GM12874 (cell line): ENCODE results near the gene WDPCP.

ENCODE experiments used
- CTCF ChIP-seq: IDR thresholded peaks from 2 replicates; pipeline ENCODE4 v1.5.1; 2011; ENCODE audit warnings: low read depth, mild to moderate bottlenecking, control low read depth, low read length, moderate library complexity; ENCODE audit not compliant: insufficient read depth

Gene WDPCP

GRCh38 chr2:63598981-63599380, 10.7 kb upstream of the WDPCP start:
- no peak for TF ChIP-seq CTCF

GRCh38 chr2:63596401-63596883, 8.2 kb upstream of the WDPCP start:
- no peak for TF ChIP-seq CTCF

- TF ChIP-seq CTCF, result no peak
These were observed 6.4 kb upstream of the WDPCP start for GRCh38 chr2:63594660-63595059.

- TF ChIP-seq CTCF, result no peak
These were observed 3.4 kb upstream of the WDPCP start for GRCh38 chr2:63591566-63592175.

- no peak for TF ChIP-seq CTCF
These were observed 2.5 kb upstream of the WDPCP start for GRCh38 chr2:63590626-63591408.

- no peak for TF ChIP-seq CTCF
These were observed 1.1 kb upstream of the WDPCP start for GRCh38 chr2:63589148-63589958.

- no peak for TF ChIP-seq CTCF
These were observed 378 bp downstream of the WDPCP start for GRCh38 chr2:63587814-63588384.
